SU-DHL-6 (cell line): ENCODE data around the gene BMP15.

Experiments
- H2AFZ ChIP-seq: fragments of 200-600 bp; sonication (generic); 2 replicates; pipeline ENCODE4 v1.6.1; 2014; ENCODE audit warnings: low read depth, mild to moderate bottlenecking, moderate library complexity, mixed read lengths, antibody characterized with exemption, low read length; ENCODE audit not compliant: severe bottlenecking
- H3F3A ChIP-seq: fragments of 200-600 bp; shearing (Covaris generic); 2 replicates; pipeline ENCODE4 v1.6.0; 2016; ENCODE audit warnings: antibody characterized with exemption, mild to moderate bottlenecking; ENCODE audit not compliant: insufficient read depth
- H3K27ac ChIP-seq: fragments of 200-600 bp; sonication (generic); 2 replicates; pipeline ENCODE4 v1.5.1; 2016; ENCODE audit warnings: low read depth, mild to moderate bottlenecking, low read length, moderate library complexity, mixed read lengths
- H3K27me3 ChIP-seq: fragments of 200-600 bp; sonication (generic), shearing (Covaris generic); 2 replicates; pipeline ENCODE4 v1.6.0; 2014; ENCODE audit warnings: mild to moderate bottlenecking, low read length
- H3K36me3 ChIP-seq: fragments of 200-600 bp; sonication (generic); 2 replicates; pipeline ENCODE4 v1.6.1; 2014; ENCODE audit warnings: mild to moderate bottlenecking, low read length, mixed read lengths
- H3K4me2 ChIP-seq: fragments of 300-600, 200-600 bp; shearing (Covaris generic), sonication (generic); 2 replicates; pipeline ENCODE4 v1.6.0; 2014; ENCODE audit warnings: low read length, low read depth, mild to moderate bottlenecking; ENCODE audit not compliant: poor library complexity, severe bottlenecking
- H3K4me3 ChIP-seq: fragments of 200-600 bp; sonication (generic); 2 replicates; pipeline ENCODE4 v1.5.1; 2014; ENCODE audit warnings: antibody characterized with exemption, low read length, mild to moderate bottlenecking, mixed read lengths; ENCODE audit not compliant: insufficient read depth, poor library complexity, severe bottlenecking
- H3K79me2 ChIP-seq: fragments of 200-600 bp; sonication (generic); 2 replicates; pipeline ENCODE4 v1.6.1; 2014; ENCODE audit warnings: mild to moderate bottlenecking, low read length, moderate library complexity; ENCODE audit not compliant: insufficient read depth
- H3K9ac ChIP-seq: fragments of 200-600 bp; sonication (generic); 2 replicates; pipeline ENCODE4 v1.7.0; 2014; ENCODE audit warnings: mild to moderate bottlenecking, low read length
- H3K9me2 ChIP-seq: fragments of 200-600 bp; sonication (generic); replicated peaks from 2 replicates; pipeline ENCODE4 v1.6.1; 2014; ENCODE audit warnings: low read length; ENCODE audit not compliant: insufficient read depth
- H3K9me3 ChIP-seq: fragments of 200-600 bp; sonication (generic); 2 replicates; pipeline ENCODE4 v1.6.1; 2014; ENCODE audit warnings: low read length, mixed read lengths; ENCODE audit not compliant: insufficient read depth
- H4K20me1 ChIP-seq: fragments of 200-600 bp; sonication (generic); 2 replicates; pipeline ENCODE4 v1.6.1; 2014; ENCODE audit warnings: low read depth, mild to moderate bottlenecking, antibody characterized with exemption, low read length, moderate library complexity, mixed read lengths
- CTCF ChIP-seq: fragments of 200-600 bp; sonication (generic); IDR thresholded peaks from one replicate; pipeline ENCODE4 v1.5.1; 2017; ENCODE audit warnings: antibody characterized with exemption, mild to moderate bottlenecking, low read length, moderate library complexity; ENCODE audit not compliant: insufficient read depth, poor library complexity, severe bottlenecking
- EZH2phosphoT487 ChIP-seq: fragments of 200-600 bp; sonication (generic), shearing (Covaris generic); conservative IDR thresholded peaks from 2 replicates; pipeline ENCODE4 v1.6.1; 2018; ENCODE audit warnings: mild to moderate bottlenecking, antibody characterized with exemption, low read length, moderate library complexity, mixed read lengths

BMP15 gene

GRCh38 chrX:50893466-50893865 lies 17.1 kb upstream of the BMP15 start:
- H3K27ac ChIP-seq = no peak overlapping the region
- no peaks in the 10 kb centered on the region for H3F3A ChIP-seq
- H3K9me3 ChIP-seq = no peaks in the 10 kb centered on the region
- no peak overlapping the region for H3K9ac ChIP-seq
- no peak overlapping the region for H3K4me2 ChIP-seq
- H3K36me3 ChIP-seq = no peaks in the 10 kb centered on the region
- TF ChIP-seq EZH2phosphoT487 = no peak
- no peak for TF ChIP-seq CTCF
- no peaks in the 10 kb centered on the region for H4K20me1 ChIP-seq
- no peaks in the 10 kb centered on the region for H3K9me2 ChIP-seq
- H3K4me3 ChIP-seq = no peak overlapping the region
- H2AFZ ChIP-seq = no peak overlapping the region
- H3K27me3 ChIP-seq = no peaks in the 10 kb centered on the region
- no peaks in the 10 kb centered on the region for H3K79me2 ChIP-seq

DNA sequence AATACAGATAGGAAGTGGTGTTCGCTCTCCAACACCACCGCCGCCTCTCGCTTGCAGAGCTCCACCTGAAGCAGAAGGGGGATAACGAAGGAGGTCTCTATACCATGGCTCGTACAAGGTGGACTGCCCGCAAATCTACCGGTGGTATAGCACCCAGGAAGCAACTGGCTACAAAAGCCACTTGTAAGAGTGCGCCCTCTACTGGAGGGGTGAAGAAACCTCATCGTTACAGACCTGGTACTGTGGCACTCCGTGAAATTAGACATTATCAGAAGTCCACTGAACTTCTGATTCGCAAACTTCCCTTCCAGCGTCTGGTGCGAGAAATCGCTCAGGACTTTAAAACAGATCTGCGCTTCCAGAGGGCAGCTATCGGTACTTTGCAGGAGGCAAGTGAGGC lies 5.2 kb upstream of the BMP15 start:
- H3K27ac ChIP-seq = no peak overlapping the region
- H3K4me3 ChIP-seq = no peak overlapping the region
- H3K9me3 ChIP-seq = no peaks in the 10 kb centered on the region
- H3K27me3 ChIP-seq = no peaks in the 10 kb centered on the region
- H3F3A ChIP-seq = no peaks in the 10 kb centered on the region
- H3K9ac ChIP-seq = no peak overlapping the region
- H4K20me1 ChIP-seq = no peaks in the 10 kb centered on the region
- H3K9me2 ChIP-seq = no peaks in the 10 kb centered on the region
- H3K4me2 ChIP-seq = no peak overlapping the region
- no peaks in the 10 kb centered on the region for H3K79me2 ChIP-seq
- no peak for TF ChIP-seq EZH2phosphoT487
- no peak for TF ChIP-seq CTCF
- no peak overlapping the region for H2AFZ ChIP-seq
- H3K36me3 ChIP-seq = no peaks in the 10 kb centered on the region

DNA sequence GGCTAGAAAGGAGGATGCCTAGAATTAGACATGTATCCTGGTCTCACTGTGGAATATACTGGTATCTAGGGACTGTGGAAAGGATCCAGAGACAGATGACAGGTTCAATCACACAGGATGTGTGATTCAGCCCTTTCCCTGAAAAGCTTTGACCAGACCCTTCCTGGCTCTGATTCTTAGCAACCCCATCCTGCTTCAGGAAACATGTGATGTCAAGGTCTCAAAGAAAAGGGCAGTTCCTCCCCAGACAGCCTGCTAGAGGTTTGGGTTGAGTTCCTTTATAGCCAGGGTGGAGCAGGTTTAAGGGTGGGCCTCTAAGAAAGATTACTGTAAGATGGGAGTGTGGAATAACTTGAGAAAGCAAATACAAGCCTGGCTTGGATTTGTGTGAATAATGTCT lies 3.0 kb downstream of the BMP15 start:
- Histone ChIP-seq H3K79me2 (no peaks in the 10 kb centered on the region), H4K20me1 (no peaks in the 10 kb centered on the region), H3K4me2 (no peak overlapping the region), H3K36me3 (no peaks in the 10 kb centered on the region), H3K4me3 (no peak overlapping the region), H3F3A (no peaks in the 10 kb centered on the region), H3K9me3 (no peaks in the 10 kb centered on the region), H3K27ac (no peak overlapping the region), H3K27me3 (no peaks in the 10 kb centered on the region), H3K9me2 (no peaks in the 10 kb centered on the region), H3K9ac (no peak overlapping the region), H2AFZ (no peak overlapping the region)
- TF ChIP-seq CTCF (no peak), EZH2phosphoT487 (no peak)

DNA sequence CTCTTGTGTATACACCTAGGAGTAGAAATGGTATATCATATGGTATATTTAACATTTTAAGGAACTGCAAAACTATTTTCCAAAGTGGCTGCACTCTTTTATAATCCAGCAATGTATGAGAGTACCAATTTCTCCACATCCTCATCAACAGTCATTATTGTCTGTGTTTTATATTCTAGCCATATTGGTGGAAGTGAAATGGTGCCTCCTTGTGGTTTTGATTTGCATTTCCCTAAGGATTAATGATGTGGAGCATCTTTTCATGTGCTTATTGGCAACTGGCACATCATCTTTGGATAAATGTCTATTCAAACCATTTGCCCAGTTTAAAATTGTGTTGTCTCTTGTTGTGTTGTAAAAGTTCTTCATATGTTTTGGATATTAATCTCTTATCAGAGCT lies 9.6 kb downstream of the BMP15 start:
- Histone ChIP-seq H3K4me2 (no peak overlapping the region), H3K27me3 (no peaks in the 10 kb centered on the region), H3K27ac (no peak overlapping the region), H3F3A (no peaks in the 10 kb centered on the region), H3K9ac (no peak overlapping the region), H2AFZ (no peak overlapping the region), H3K9me3 (no peaks in the 10 kb centered on the region), H3K79me2 (no peaks in the 10 kb centered on the region), H4K20me1 (no peaks in the 10 kb centered on the region), H3K4me3 (no peak overlapping the region), H3K9me2 (no peaks in the 10 kb centered on the region), H3K36me3 (no peaks in the 10 kb centered on the region)
- no peak for TF ChIP-seq CTCF
- TF ChIP-seq EZH2phosphoT487 = no peak
